Neuron (in vitro differentiated cells): ENCODE results near the gene FXYD4.
"Not testable (repeated sequence)": the region's sequence is repeated elsewhere in the genome, so short reads cannot be mapped to it uniquely, and the experiment has no call there.

ENCODE experiments used
- H2AFZ ChIP-seq: one replicate; pipeline ENCODE4 v1.6.1; 2013; ENCODE audit warnings: low read depth, mild to moderate bottlenecking, inconsistent platforms, low read length, moderate library complexity
- H3K27me3 ChIP-seq: one replicate; pipeline ENCODE4 v1.6.1; 2013; ENCODE audit warnings: low read length; ENCODE audit not compliant: insufficient read depth
- H3K36me3 ChIP-seq: one replicate; pipeline ENCODE4 v1.6.1; 2013; ENCODE audit warnings: low read length; ENCODE audit not compliant: insufficient read depth
- H3K4me1 ChIP-seq: one replicate; pipeline ENCODE4 v1.6.1; 2013; ENCODE audit warnings: low read length; ENCODE audit not compliant: insufficient read depth
- H3K4me3 ChIP-seq: 2 replicates; pipeline ENCODE4 v1.5.1; 2013; ENCODE audit warnings: mild to moderate bottlenecking, low read length, moderate library complexity
- H3K9me3 ChIP-seq: one replicate; pipeline ENCODE4 v1.6.1; 2013; ENCODE audit warnings: low read length

Gene FXYD4

GRCh38 chr10:43386549-43386948, 15.1 kb downstream of the FXYD4 start:
- H3K4me3 ChIP-seq, result no peak overlapping the region
- H2AFZ ChIP-seq, result no peak overlapping the region
- no peaks in the 10 kb centered on the region for H3K9me3 ChIP-seq
- H3K36me3 ChIP-seq, result peaks cover 60% of the 10 kb centered on the region
- H3K4me1 ChIP-seq, result no peaks in the 10 kb centered on the region
- no peaks in the 10 kb centered on the region for H3K27me3 ChIP-seq

DNA sequence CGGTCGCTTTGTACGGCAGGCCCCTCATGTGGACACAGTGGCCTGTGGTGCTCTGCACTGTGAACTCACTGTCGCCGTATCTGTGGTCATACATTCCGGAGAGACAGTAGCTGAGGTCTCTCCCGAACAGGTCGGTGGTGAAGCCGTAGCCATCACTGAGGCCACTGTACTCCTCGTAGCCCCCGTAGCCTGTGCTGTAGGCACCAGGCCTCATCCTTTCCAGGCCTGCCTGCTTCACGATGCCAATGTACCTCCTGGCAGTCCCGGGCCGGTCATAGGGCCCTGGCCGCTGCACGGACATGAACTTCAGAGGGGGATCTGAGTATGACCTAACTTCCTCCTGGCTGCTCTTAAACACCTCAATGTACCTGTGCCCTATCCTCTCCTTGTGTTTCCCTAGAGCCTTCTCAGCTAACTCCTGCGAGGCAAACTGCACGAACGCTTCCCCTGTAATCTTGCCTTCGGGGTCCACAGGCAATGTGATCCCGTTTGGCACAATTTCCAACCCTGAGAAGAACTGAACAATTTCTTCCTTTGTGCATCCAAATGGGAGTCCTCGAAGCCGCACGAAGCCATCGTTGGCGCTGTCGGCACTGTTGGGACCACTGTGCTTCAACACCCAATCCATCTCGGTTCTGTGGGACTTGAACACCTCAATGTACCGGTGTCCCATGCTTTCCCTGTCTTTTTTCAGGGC, 15.7 kb downstream of the FXYD4 start:
- H3K36me3 ChIP-seq, result peaks cover 66% of the 10 kb centered on the region

DNA sequence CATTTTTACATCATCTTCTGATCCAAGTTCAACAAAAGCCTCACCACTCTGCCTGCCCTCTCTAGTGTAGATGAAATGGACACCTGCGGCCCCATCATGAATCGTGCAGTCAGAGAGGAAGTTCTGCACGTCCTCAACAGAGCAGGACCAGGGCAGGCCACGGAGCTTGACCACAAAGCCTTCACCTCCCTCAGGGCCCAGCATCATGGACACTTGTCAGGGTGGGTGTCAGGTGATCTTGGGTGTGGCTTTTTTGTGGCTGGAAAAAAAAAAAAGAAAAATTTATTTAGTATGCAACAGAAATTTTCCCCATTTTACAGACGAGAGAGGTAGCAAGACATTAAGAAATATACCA, 16.2 kb downstream of the FXYD4 start:
- H3K27me3 ChIP-seq, result no peaks in the 10 kb centered on the region
- H2AFZ ChIP-seq, result no peak overlapping the region
- H3K36me3 ChIP-seq, result peaks cover 71% of the 10 kb centered on the region
- no peaks in the 10 kb centered on the region for H3K4me1 ChIP-seq
- no peak overlapping the region for H3K4me3 ChIP-seq
- H3K9me3 ChIP-seq, result no peaks in the 10 kb centered on the region

More for the DNA sequence above, 15.7 kb downstream of the FXYD4 start:
- Histone ChIP-seq H3K9me3 (no peaks in the 10 kb centered on the region), H2AFZ (no peak overlapping the region), H3K4me1 (no peaks in the 10 kb centered on the region), H3K4me3 (no peak overlapping the region), H3K27me3 (no peaks in the 10 kb centered on the region)

GRCh38 chr10:43389867-43390266, 18.4 kb downstream of the FXYD4 start:
- Histone ChIP-seq H3K36me3 (peaks cover 90% of the 10 kb centered on the region), H2AFZ (no peak overlapping the region), H3K4me3 (no peak overlapping the region), H3K4me1 (peaks cover 3% of the 10 kb centered on the region), H3K27me3 (no peaks in the 10 kb centered on the region), H3K9me3 (no peaks in the 10 kb centered on the region)

DNA sequence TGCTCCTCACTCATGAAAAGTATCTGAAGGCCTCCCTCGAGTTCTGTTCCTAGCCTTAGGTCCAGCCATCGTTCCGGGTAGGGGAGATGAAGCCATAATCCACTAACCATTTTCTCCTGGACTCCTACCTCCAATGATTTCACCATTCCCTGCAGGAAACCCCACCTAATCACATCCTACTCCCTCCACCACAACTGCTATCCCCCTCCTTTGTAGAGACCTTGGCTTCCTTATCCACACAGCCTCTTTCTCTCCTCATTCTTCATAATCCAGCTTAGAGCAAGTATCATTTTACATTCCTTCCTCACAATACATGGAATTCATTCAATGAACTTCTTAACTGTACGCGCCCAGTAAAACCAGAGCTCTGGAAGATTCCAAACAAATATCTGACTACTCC, 18.9 kb downstream of the FXYD4 start:
- Histone ChIP-seq H3K27me3 (no peaks in the 10 kb centered on the region), H3K4me1 (peaks cover 7% of the 10 kb centered on the region), H3K4me3 (no peak overlapping the region), H3K9me3 (no peaks in the 10 kb centered on the region), H3K36me3 (peaks cover 92% of the 10 kb centered on the region), H2AFZ (no peak overlapping the region)

GRCh38 chr10:43390759-43391158, 19.3 kb downstream of the FXYD4 start:
- no peaks in the 10 kb centered on the region for H3K27me3 ChIP-seq
- no peaks in the 10 kb centered on the region for H3K9me3 ChIP-seq
- peaks cover 9% of the 10 kb centered on the region for H3K4me1 ChIP-seq
- H2AFZ ChIP-seq, result no peak overlapping the region
- H3K4me3 ChIP-seq, result no peak overlapping the region
- H3K36me3 ChIP-seq, result peaks cover 89% of the 10 kb centered on the region

GRCh38 chr10:43391496-43391895, 20.1 kb downstream of the FXYD4 start:
- H3K36me3 ChIP-seq, result peaks cover 83% of the 10 kb centered on the region
- no peak overlapping the region for H3K4me3 ChIP-seq
- H3K27me3 ChIP-seq, result no peaks in the 10 kb centered on the region
- peaks cover 9% of the 10 kb centered on the region for H3K4me1 ChIP-seq
- no peak overlapping the region for H2AFZ ChIP-seq
- H3K9me3 ChIP-seq, result no peaks in the 10 kb centered on the region

- H3K27me3 ChIP-seq, result no peaks in the 10 kb centered on the region
- H3K9me3 ChIP-seq, result no peaks in the 10 kb centered on the region
- H3K36me3 ChIP-seq, result peaks cover 70% of the 10 kb centered on the region
- H3K4me3 ChIP-seq, result no peak overlapping the region
- H2AFZ ChIP-seq, result no peak overlapping the region
- H3K4me1 ChIP-seq, result peaks cover 11% of the 10 kb centered on the region
Measured at GRCh38 chr10:43392748-43393147, 21.3 kb downstream of the FXYD4 start.

GRCh38 chr10:43393186-43393585, 21.8 kb downstream of the FXYD4 start:
- H3K4me3 ChIP-seq, H3K27me3 ChIP-seq, H3K9me3 ChIP-seq, H2AFZ ChIP-seq: not testable (repeated sequence)
- Histone ChIP-seq H3K36me3 (peaks cover 66% of the 10 kb centered on the region), H3K4me1 (peaks cover 16% of the 10 kb centered on the region)

GRCh38 chr10:43393606-43394360, 22.3 kb downstream of the FXYD4 start:
- Histone ChIP-seq H3K27me3 (no peaks in the 10 kb centered on the region), H3K9me3 (no peaks in the 10 kb centered on the region), H3K36me3 (peaks cover 62% of the 10 kb centered on the region), H2AFZ (no peak overlapping the region), H3K4me3 (no peak overlapping the region), H3K4me1 (peaks cover 17% of the 10 kb centered on the region)

- Histone ChIP-seq H3K9me3 (no peaks in the 10 kb centered on the region), H3K36me3 (peaks cover 62% of the 10 kb centered on the region), H3K4me3 (peak overlapping the region; percentile 68), H2AFZ (no peak overlapping the region), H3K4me1 (peaks cover 17% of the 10 kb centered on the region), H3K27me3 (no peaks in the 10 kb centered on the region)
Measured at GRCh38 chr10:43394868-43395267, 23.4 kb downstream of the FXYD4 start.

DNA sequence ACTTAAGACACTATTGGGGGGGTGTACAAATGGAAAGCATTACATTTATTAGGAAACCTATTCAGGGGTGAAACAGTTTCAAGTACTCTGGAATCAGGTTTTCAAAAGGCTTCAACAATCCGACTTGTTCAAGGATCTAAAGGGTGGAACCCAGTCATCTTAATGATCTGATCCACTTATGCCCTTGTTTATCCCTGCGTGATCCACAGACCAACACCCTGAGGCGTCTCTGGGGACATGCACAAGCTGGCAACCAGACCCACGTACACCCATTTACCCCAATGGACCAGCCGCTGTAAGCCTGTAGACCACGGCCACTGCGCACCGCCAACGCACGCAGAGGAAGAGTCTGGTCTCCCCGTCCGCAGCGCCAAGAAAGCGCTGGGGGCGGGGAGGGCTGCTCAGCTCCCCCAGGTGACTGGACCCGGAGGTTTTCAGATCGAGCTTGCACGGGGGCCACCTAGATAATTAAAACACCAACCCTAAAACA, 24.2 kb downstream of the FXYD4 start:
- H3K36me3 ChIP-seq, result peaks cover 55% of the 10 kb centered on the region
- H3K27me3 ChIP-seq, result no peaks in the 10 kb centered on the region
- H3K4me3 ChIP-seq, result peak overlapping the region; percentile 68
- H2AFZ ChIP-seq, result no peak overlapping the region
- peaks cover 17% of the 10 kb centered on the region for H3K4me1 ChIP-seq
- no peaks in the 10 kb centered on the region for H3K9me3 ChIP-seq

GRCh38 chr10:43396061-43396927, 24.9 kb downstream of the FXYD4 start:
- peak overlapping the region; percentile 68 for H3K4me3 ChIP-seq
- peaks cover 51% of the 10 kb centered on the region for H3K36me3 ChIP-seq
- no peaks in the 10 kb centered on the region for H3K9me3 ChIP-seq
- peaks cover 17% of the 10 kb centered on the region for H3K4me1 ChIP-seq
- H2AFZ ChIP-seq, result peak overlapping the region; percentile 84
- no peaks in the 10 kb centered on the region for H3K27me3 ChIP-seq
